GM21825 (cell line): Measurements from ENCODE around the gene PCDH20.
"Not testable (repeated sequence)": the region's sequence is repeated elsewhere in the genome, so short reads cannot be mapped to it uniquely, and the experiment has no call there.

Experiments
- ATAC-seq: cut with Tn5 transposase; IDR thresholded peaks from one replicate; pipeline ENCODE4 v1.9.1; 2021; ENCODE audit warnings: mild to moderate bottlenecking, moderate library complexity; ENCODE audit not compliant: unreplicated experiment

The PCDH20 gene, protein sequence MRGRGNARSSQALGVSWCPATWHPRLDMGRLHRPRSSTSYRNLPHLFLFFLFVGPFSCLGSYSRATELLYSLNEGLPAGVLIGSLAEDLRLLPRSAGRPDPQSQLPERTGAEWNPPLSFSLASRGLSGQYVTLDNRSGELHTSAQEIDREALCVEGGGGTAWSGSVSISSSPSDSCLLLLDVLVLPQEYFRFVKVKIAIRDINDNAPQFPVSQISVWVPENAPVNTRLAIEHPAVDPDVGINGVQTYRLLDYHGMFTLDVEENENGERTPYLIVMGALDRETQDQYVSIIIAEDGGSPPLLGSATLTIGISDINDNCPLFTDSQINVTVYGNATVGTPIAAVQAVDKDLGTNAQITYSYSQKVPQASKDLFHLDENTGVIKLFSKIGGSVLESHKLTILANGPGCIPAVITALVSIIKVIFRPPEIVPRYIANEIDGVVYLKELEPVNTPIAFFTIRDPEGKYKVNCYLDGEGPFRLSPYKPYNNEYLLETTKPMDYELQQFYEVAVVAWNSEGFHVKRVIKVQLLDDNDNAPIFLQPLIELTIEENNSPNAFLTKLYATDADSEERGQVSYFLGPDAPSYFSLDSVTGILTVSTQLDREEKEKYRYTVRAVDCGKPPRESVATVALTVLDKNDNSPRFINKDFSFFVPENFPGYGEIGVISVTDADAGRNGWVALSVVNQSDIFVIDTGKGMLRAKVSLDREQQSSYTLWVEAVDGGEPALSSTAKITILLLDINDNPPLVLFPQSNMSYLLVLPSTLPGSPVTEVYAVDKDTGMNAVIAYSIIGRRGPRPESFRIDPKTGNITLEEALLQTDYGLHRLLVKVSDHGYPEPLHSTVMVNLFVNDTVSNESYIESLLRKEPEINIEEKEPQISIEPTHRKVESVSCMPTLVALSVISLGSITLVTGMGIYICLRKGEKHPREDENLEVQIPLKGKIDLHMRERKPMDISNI

DNA sequence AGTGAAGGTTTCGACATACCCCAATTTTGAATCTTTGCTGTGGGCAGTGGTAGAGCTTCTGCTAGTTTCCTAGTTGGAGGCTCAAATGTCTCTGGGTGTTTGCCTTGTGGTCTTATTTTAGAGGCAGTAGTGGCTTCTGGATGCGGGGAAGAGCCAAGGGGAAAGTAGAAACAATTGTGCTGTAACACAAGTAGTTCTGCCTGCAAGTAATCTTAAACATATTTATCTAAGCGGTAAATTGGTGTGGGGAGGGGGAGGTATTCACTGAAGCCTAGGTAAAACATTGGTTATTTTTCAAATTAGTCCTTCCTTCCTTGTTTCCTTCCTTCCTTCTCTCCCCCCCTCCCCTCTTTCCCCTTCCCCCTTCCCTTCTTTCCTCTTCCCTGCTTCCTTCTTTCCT lies at the start of gene PCDH20:
Gene PCDH20, minus strand, starts transcription at position 101 of the 400 bp plus-strand sequence. CDS start 691 bp downstream, outside the sequence.
- ATAC-seq: no peak

DNA sequence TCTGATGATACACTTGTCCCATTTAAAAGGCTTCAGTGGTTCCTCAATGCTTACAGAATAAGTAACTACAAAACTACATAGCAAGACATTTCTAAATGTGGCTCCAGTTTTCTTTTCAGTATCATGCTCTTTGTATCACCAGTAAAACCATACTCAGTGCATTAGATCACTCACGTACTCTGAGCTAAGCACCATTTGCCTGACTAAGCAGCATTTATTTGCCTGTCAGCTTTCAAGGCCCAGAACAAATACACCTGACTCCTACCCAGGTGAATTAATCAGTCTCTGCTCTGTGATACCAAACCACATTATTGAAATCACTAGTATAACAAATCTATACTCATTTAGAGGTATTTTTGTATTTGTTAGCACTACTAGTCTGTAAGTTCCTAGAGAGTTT lies 47.4 kb upstream of the PCDH20 start:
- no peak for ATAC-seq

DNA sequence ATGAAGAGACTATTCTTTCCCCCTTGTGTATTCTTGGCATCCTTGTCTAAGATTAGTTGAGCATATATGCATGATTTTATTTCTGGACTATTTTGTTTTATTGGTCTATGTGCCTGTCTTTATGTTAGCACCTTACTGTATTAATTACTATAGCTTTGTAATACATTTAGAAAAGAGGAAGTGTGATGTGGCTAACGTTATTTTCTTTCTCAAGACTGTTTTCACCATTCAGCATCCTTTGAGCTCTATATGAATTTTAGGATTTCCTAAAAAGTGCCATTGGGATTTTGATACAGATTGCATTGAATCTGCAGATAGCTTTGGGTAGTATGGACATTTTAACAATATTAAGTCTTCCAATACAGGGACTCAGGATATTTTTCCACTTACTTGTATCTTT lies 37.5 kb upstream of the PCDH20 start:
- ATAC-seq: no peak

DNA sequence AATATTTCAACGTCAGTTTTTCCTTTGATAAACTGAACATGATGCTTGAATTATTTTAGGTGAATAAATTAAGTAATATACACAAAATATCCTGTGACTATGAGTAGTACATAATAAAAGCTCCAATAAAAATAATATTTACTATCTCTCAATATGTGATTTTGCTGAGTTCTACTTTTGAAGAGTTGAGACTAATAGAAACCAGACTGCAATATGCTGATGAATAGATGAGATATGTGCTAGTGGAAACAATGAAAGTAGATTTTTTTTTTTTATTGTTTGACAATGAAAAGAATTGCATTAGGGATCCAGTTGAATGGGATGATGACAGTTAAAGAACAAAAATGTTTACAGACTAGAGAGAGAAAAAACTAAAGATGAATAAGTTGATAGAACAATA lies 16.4 kb upstream of the PCDH20 start:
- ATAC-seq: no peak

DNA sequence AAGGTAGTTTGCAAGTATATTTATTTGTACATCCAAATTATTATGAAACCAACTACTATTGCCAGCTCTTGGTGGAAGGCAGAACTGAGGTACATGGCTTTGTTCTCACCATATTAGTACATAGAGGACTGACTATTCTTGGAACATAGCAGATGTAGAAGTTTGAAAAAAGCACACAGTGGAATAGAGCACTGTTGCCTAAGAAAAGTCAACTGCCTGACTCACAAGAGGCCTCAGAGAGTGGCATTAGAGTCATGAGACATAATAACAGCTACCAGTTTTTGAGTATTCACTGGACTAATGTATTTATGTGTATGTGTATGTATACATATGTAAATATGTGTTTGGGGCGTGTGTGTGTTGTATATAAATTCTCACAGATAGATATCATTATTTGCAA lies 8.3 kb upstream of the PCDH20 start:
- ATAC-seq: no peak

DNA sequence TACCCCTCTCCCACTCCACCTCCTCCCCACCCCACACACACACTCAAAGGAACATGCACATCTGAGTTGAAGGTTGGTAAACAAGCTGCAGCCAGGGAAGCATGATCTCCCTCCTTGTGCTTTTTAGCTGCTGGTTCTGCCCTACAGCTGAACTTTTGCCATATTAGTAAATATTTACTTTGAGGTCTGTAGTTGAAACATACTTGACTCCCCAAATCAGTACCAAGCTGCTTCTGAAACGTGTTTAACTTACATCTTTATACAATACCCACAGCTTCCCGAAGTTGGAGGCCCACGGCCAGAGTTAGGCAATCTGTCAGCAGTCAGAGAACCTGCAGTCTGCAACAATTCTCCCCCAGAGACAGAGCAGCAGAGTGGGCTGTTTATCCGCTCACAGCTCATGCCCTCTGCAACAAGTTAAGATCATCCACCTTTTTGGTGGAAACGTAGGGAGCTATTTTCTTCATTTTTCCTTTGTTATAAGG lies 1.5 kb upstream of the PCDH20 start:
- ATAC-seq: no peak

DNA sequence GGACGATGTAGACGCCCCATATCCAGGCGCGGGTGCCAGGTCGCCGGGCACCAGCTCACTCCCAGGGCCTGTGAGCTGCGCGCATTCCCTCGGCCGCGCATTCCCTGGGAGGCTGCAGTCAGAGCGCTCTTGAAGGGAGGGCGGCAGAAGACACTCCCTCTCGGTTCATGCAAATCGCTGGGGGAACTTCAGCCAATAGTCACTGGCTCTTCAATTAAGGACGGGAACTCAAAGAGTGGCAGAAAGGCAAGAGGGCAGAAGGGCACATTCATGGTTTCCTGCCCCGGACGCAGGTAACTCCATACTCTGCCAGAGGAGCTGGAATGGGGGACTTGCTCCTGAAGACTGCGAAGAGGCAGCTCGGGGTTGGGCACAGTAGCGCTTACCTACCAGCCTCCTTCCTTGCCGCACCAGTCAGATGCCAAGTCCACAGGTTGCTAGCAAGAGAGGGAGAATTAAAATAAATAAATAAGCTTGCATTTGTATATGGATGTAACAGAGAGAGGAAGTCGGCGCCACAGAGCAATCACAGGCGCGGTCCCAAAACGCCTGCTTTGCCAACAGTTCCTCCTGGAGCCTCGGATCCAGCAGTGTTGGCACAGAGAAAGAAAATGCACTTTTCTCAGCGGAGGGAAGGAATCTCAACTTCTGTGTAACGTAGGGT lies 459 bp downstream of the PCDH20 start:
- no peak for ATAC-seq

DNA sequence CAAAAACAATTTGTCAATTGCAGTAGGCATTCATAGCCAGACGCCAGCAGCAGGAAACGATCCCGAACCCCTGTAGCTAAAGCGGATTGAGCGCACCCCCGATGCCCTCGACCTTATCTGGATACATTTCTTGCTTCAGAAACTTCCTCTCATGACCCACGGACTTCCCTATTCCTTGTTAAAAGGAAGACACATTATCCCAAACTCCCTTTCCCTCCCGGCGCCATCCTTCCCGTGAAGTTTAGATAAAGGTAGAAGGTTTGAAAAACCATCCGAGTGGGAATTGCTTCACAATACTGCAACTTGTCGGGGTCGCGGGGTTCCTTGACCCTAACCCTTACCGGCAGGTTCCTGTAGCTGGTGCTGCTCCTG lies 977 bp downstream of the PCDH20 start:
- ATAC-seq: no peak

DNA sequence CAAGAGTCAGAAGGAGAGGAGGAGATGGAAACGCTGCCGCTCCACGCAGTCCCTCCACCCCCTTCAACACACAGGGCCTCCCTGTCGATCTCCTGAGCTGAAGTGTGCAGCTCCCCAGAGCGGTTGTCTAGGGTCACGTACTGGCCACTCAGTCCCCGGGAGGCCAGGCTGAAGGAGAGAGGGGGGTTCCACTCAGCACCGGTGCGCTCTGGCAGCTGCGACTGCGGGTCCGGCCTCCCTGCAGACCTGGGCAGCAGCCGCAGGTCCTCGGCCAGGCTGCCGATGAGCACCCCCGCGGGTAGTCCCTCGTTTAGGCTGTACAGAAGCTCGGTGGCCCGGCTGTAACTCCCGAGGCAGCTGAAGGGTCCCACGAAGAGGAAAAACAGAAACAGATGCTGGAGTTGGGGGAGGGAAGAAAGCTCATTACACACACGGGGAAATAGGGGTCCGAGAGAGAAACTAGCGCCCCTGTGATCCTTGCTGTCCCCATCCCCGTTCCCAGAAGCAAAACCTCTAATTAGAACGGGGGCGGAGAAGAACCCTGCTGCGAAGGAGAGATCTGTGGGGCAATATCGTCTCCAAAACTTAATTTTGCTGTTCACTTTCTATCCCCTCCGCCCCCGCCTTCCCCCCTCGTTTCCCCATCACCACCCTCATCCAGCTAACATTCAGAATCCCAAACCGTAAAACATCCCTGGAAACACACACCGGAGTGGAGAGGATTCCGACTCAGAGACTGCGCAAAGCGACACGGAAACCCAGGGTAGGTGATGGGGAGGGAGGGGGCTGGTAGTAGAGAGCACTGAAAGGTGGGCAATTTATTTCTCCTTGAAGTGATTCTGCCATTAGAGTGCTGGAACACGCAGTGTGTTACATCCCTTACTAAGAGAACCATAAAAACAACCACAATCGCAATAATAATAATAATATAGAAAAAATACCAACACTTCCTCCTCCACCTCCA lies 1.8 kb downstream of the PCDH20 start:
- ATAC-seq: no peak

DNA sequence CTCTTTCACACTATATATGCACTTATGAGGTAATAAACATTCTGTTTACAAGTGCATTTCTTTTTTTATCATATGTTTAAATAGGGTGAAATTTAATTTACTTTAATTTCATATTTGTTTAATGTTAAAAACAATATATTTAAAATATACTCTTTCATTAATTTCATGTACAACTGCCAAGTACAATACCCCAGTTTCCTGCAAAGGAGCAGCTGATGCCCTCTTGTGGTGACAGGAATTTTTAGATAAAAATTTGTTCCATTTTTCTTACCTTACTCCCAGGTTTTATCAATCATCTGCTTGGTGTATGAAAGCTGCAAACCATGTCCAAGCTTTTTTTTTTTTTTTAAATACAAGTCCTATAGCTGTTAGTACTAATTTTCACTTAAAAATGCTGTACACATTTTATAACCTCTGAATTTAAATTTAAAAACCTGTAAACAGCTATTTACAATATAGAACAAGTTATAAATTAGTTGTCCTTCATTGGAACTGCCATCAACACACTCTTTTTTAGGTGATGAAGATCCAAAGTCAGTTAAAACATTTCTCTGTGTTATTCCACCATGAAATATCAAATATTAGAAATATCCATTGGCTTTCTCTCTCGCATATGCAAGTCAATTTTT lies 4.9 kb downstream of the PCDH20 start:
- ATAC-seq: no peak

DNA sequence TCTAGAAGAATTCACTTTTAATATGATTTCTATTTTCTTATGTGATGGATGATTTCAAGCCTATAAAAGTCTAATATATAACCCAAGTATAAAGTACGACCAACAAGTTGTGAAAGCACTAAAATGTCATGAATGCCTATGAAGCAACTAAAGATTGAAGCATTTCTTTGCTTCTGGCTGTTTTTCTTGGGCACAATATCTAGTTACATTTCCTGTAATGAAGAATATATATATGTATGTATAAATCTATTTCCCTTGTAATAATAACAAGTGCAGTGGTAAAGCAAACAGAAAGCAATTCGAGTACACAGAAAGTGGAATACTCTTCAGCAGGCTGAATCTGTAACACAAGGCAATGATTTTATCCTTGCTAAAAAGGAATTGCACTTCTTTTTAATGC lies 5.4 kb downstream of the PCDH20 start:
- no peak for ATAC-seq

DNA sequence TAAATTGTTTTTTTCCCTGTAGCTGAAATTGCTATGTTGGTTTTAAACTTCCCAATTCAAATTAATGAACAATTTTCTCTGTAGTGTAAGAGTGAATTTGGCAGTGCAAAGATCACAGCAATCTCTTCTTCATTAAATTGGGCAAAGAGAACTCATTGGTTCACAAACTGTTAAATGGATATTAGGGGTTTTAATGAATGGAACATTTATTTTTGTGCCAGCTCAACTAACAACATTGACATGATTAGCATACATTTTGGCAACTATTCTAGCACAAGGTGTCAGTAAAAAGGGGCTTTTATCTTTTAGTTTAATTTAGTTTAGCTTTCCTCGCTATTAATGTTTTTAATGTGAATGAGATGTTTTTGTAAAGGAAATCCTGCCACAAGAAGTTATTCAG lies 7.1 kb downstream of the PCDH20 start:
- ATAC-seq: no peak

DNA sequence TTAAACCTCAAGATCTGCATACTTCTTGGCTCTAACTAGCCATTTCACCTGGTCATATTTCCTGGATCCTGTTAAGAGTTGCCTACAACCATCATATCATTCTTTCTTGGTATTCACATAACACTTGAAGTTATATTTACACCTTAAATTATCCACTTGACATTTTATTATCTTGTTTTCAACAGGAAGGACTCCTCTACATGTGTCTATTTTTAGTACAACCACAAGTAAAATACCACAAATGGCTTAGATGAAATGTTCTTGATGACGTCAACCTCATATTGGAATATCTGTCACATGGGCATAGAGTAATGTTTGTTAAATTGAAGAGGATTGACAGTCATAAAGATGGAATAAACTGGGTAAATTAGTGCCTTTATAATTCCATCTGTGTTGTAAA lies 9.4 kb downstream of the PCDH20 start:
- no peak for ATAC-seq

DNA sequence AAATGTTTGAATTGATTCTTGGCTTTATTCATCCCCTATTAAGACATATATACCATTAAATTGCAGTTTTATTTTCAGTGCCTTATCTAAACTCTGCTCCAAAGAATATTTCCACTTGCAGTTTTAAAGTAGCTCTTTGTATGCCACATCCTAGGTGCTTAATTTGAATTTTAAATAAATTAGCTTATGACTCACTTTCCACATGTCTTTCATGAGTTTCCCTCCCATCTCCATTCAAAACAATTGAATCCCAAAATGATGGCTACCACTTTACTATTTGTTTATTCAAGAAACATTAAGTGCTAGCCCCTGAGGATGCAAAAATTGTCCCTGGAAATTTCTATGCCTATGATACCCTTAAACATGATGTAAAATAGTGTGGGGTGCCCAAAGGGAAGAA lies 19.5 kb downstream of the PCDH20 start:
- ATAC-seq: no peak

DNA sequence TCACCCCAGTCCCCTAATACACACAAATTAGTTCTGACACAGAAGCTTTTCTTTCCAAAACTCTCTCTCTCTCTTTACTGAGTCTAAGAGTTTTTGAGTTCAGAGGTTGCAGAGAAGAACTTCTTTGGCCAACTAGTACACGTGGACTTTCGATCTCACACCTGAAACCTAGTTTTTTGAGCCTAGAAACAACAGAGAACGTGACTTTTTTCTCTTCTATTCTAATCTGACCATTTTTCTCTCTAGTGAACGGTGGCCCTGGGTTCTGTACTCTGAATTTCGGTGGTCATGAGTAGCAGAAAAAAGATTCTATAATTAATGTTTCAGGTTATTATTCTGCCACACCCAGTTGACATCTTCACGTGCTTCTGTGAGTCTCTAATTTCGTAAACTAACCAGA lies 24.2 kb downstream of the PCDH20 start:
- no peak for ATAC-seq

DNA sequence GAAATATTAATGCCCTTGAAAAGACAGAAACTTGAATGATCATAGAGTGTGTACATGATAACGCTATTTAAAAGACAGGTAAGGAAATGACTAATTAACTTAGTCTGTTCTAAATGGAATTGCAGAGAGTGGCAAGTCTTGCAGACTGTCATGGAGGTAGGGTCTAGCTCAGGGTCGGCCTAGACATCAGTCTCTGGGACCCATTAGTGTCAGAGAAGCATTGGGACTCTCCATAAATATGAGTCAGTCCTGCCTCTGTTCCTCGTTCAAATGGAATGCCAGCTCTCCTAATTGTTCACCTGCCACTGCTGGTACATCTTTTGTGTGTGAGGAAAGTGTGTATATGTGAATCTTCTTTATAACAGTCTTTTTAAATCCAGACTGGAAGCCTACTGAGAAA lies 28.0 kb downstream of the PCDH20 start:
- no peak for ATAC-seq

DNA sequence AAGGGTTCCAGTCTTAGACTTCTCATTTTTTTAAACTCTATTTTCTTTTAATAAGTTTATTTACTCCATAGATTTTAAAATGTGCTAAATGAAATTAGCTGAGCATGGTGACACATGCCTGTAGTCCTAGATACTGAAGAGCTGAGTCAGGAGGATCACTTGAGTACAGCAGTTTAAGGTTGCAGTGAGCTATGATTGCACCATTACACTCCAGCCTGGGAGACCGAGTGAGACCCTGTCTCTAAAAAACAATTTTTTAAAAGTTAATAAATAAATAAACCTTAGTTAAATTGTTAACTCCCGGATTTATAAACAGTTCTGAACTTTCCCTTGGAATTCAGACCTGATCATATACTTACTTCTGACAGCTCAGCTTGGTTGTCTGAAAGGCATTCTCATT lies 32.5 kb downstream of the PCDH20 start:
- no peak for ATAC-seq

DNA sequence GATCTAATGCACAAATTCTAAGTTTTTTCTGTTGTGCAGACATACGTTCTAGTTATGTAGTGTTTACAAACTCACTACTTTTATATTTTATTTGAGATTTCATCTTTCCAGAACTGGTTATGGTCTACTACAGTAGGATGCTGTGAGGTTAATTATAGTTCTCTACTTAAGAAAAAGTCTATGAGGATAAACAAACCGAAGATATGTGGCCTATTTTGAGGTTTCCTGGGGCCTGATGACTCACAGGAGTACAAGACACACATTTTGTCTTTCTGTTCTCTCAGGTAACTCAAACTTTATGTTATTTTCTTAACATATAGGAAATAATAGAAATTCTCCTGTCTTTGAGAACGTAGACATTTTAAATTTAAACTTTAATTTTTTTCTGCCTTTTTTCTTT lies 45.1 kb downstream of the PCDH20 start:
- no peak for ATAC-seq

DNA sequence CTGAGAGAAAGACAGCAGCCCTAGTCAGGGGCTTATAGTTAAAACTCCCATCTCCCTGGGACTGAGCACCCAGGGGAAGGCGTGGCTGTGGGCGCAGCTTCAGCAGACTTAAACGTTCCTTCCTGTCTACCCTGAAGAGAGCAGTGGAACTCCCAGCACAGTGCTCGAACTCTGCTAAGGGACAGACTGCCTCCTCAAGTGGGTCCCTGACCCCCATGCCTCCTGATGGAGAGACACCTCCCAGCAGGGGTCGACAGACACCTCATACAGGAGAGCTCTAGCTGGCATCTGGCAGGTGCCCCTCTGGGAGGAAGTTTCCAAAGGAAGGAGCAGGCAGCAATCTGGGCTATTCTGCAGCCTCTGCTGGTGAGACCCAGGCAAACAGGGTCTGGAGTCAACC lies 51.0 kb downstream of the PCDH20 start:
- not testable (repeated sequence) for ATAC-seq

DNA sequence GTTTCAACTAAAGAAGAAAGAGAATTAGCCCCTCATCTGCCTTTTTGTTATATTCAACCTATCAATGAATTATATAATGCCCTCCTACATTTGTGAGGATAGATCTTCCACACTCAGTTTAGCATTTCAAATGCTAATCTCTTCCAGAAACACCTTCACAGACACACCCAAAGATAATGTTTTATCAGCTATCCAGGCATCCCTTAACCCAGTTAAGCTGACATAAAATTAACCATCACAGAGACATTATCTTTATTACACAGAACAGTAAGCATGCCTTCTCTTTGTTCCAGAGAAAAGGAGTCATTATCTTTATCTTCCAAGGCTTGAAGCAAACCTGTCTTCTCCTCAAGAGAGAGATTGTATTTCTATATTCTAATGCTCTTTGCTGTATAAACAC lies 53.1 kb downstream of the PCDH20 start:
- no peak for ATAC-seq
